GM12892 (cell line): Measurements from ENCODE around the gene CMTR2.

Experiments
- POLR2A ChIP-seq: IDR thresholded peaks from 2 replicates; pipeline ENCODE4 v1.6.1; 2011; ENCODE audit warnings: low read depth, low read length, control low read depth
- POLR2AphosphoS5 ChIP-seq: IDR thresholded peaks from 2 replicates; pipeline ENCODE4 v1.6.1; 2011; ENCODE audit warnings: low read depth, low read length, control low read depth
- TAF1 ChIP-seq: IDR thresholded peaks from 2 replicates; pipeline ENCODE4 v1.6.1; 2011; ENCODE audit warnings: low read depth, mild to moderate bottlenecking, control low read depth, low read length, borderline replicate concordance

DNA sequence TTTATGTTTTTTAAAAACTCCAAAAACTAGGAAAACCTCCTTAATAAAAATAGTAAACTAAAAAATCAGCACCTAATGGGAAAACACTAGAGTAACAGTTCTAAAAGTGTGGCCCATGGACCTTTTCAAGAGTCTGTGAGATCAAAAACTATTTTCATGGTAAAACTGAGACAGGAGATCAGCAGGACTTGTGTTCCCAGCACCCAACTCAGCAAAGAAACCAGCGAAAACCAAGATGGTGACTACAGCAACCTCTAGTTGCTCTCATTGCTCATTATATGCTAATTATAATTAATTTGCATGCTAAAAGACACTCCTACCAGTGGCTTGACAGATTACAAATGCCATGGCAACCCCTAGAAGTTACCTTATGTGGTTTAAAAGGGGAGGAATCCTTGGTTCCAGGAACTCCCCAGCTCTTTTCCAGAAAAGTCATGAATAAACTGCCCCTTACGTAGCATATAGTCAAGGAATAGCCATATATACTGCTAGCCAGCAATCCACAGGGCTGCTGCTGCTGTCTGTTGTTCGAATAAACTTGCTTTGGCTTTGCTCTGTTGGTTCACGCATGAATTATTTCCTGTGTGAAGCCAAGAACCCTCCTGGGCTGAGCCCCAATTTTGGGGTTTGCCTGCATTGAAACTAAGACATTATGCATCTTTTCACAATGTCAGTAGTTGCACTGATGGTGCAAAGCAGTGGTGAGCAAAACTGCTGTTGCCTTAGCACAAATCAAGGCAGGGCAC lies 12.4 kb downstream of the CMTR2 start:
- TF ChIP-seq TAF1, result no peak
- no peak for TF ChIP-seq POLR2AphosphoS5
- TF ChIP-seq POLR2A, result no peak
